H7 (cell line): ENCODE results near the gene ZNF536. TPM values are rescaled to one million over a fixed set of nuclear protein-coding genes. Genes with fewer than 3 reads are reported as not detected.

Source experiments
- DNase-seq: peaks from one replicate; pipeline ENCODE4 v3.0.0; 2012
- H3K27me3 ChIP-seq: 2 replicates; pipeline ENCODE4 v1.6.0; 2011; ENCODE audit warnings: mild to moderate bottlenecking, low read length; ENCODE audit not compliant: control insufficient read depth, insufficient read depth
- H3K36me3 ChIP-seq: replicated peaks from 2 replicates; pipeline ENCODE4 v1.5.1; 2011; ENCODE audit warnings: low read length; ENCODE audit not compliant: control insufficient read depth, insufficient read depth
- H3K4me3 ChIP-seq: 2 replicates; pipeline ENCODE4 v1.5.1; 2011; ENCODE audit warnings: low read depth, mild to moderate bottlenecking, control low read depth, low read length, moderate library complexity; ENCODE audit not compliant: insufficient read depth
- total RNA-seq: library from RNA; depleted of rRNA; stranded (reverse); fragments of >200 nt; shearing (Covaris generic); gene quantifications from 2 replicates; pipeline ENCODE4 v1.2.3, GENCODE V29; 2014

The ZNF536 gene
- total RNA-seq, 1 experiment from 2014 or later, result 0.35 TPM

DNA sequence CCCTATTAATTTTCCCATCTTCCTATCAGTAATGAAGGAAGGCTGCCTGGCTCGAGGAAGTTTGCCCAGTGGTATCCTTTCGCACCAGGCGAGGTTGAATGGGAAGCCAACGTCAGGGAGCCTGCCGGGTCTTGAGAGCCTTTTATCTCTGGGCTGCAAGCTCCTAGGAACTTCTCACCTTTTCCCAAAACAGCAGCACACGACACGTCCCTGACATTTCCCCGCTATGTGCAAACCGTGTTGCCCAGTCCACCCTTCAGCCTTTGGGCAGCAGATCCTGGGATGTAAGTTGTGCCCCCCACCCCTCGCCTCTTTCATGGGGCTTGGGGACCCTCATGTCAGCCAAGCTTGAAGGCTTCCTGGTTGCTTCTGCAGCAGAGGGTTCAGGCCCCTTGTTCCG is 179.1 kb downstream of the ZNF536 start:
- no peak overlapping the region for H3K4me3 ChIP-seq
- peak; percentile 46 for DNase-seq
- no peaks in the 10 kb centered on the region for H3K27me3 ChIP-seq
- no peaks in the 10 kb centered on the region for H3K36me3 ChIP-seq

DNA sequence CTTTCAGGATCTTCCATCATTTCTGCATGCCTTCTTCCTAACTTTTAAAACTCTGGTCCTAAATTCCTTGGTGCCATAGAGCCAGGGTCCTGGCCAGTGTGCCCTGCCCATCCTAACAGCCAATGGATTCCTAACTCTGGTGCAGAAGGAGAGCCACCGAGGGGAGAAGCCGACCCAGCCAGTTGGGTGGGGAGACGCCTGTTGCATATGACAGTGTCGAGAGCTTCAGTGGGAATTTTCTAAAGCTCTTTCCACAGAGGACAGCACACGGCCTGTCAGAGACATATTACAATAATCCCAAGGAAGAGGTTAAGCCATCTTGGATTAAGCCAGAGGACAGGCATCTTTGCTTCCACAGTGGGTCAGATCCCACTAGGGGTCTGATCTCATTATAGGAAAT is 180.4 kb downstream of the ZNF536 start:
- Histone ChIP-seq H3K27me3 (no peaks in the 10 kb centered on the region), H3K4me3 (no peak overlapping the region), H3K36me3 (no peaks in the 10 kb centered on the region)
- no peak for DNase-seq

DNA sequence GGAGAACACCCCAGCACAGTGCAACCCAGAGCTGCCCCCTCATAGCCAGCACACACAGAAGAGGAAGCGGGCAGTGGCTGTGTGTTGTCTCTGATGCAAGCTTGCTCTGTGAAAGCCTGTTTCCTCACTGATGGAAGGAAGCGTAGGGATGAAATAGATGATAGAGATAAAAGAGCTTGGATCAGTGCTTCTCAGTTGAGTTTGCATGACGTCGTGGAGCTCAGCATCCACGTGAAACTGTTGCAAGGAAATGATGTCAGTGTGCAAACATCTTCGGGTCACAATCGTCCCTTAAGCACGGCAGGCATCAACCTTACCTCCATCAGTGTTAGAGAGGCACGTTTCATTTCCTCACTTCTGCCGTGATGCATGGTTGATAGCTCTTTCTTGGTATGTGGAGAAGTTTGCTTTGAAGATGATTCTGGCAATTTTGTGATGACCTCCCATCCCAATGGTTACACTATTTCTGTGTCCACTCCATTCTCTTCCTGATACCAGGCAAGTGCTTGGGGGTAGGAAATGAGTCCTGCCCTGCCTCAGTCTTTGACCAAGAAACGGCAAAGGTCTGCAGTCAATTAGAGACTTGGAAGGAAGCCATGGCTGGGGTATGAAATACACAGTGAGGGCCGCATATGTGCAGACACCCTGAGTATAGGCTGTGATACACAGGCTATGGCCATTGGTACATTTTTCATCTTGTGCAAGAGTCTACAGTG is 183.0 kb downstream of the ZNF536 start:
- Histone ChIP-seq H3K27me3 (no peaks in the 10 kb centered on the region), H3K36me3 (no peaks in the 10 kb centered on the region), H3K4me3 (no peak overlapping the region)
- no peak for DNase-seq

DNA sequence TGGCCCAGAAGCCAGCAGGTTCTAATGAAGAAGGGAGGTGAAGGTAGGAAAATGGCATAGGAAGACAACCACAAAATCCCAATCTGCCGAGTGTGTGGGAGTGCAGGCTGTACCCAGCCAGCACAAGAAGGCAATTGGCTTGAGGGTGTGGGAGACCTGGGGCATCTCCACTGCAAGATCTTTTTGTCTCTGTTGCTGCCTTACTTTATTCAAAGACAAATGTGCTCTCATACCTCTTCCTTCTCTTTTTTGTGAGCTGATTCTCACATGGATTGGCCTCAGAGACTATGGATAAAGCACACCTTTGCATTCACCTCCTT is 183.6 kb downstream of the ZNF536 start:
- Histone ChIP-seq H3K27me3 (no peaks in the 10 kb centered on the region), H3K36me3 (no peaks in the 10 kb centered on the region), H3K4me3 (no peak overlapping the region)
- DNase-seq, result no peak

- Histone ChIP-seq H3K4me3 (no peak overlapping the region), H3K36me3 (no peaks in the 10 kb centered on the region), H3K27me3 (no peaks in the 10 kb centered on the region)
- peak; percentile 61 for DNase-seq
Observed at GRCh38 chr19:30556230-30556711, 184.1 kb downstream of the ZNF536 start.

DNA sequence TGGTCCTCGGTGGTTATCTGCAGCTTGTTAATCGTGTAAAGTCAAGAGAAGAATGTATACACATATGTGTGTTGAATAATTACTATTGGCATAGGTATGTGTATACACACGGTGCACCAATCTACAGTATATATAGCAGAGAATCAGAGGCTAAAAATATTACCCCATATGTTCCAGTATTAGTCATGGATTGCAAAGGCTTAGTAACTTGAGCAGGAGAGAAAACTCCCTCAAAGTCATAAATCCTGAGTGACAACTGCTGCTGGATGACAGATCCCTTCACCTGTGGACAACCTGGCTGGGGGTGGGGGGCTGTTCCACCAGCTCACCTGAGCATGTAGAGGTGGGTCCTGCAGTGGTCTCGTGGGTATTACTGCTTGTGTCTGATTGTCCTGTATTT is 185.0 kb downstream of the ZNF536 start:
- H3K36me3 ChIP-seq, result no peaks in the 10 kb centered on the region
- no peak for DNase-seq
- no peak overlapping the region for H3K4me3 ChIP-seq
- H3K27me3 ChIP-seq, result no peaks in the 10 kb centered on the region

DNA sequence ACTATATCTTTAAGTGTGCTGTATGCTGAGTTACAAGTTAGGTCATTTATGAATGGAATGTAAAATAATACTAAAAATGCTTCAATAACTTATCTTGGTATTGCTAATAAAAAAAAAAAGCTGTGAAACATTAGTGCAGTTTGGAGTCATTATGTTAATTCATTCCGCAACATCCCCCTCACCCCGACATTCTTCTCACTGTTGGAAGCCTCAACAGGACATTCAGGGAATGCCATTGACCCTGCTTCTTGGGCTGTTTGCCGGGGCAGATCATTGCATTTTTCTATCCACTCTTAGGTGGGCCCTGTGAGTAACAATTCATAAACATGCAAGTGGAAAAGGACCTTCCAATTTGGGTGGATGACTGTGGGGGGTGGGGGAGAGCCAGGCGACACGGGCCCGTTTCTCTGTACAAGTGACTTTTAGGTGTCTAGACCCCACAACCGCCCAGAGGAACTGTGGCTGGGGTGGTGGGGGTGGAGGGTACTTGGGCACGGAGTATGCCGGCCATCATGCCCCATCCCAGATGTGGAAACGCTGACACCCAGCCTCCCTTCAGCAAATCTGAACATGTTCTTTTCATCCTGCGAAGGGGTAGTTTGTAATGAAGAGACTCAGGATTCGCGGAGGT is 185.9 kb downstream of the ZNF536 start:
- DNase-seq, result peak; percentile 51
- no peak overlapping the region for H3K4me3 ChIP-seq
- no peaks in the 10 kb centered on the region for H3K36me3 ChIP-seq
- no peaks in the 10 kb centered on the region for H3K27me3 ChIP-seq

- H3K27me3 ChIP-seq, result no peaks in the 10 kb centered on the region
Observed at GRCh38 chr19:30558793-30559192, 186.6 kb downstream of the ZNF536 start.

DNA sequence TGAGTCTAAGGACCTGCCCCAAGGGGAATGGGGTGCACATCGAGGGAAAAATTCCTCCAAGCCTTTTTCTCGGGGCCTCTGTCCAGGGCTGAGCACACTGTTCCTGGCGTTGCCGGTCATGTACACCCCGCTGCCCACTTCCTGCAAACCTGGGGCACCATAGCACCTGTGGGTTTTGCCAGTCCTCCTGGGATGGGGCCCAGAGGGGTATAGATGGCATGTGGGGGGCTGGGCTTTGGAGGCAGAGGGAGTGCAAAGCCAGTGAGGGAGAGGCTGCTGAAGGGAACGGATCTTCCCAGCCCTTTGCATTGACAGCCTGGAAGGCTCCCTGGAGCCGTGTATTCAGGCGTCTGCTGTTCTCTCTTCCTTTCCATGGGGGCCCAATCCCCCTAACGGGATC is 187.3 kb downstream of the ZNF536 start:
- H3K4me3 ChIP-seq, result no peak overlapping the region
- DNase-seq, result no peak
- H3K36me3 ChIP-seq, result no peaks in the 10 kb centered on the region
- H3K27me3 ChIP-seq, result no peaks in the 10 kb centered on the region

More at GRCh38 chr19:30558793-30559192, 186.6 kb downstream of the ZNF536 start:
- no peak for DNase-seq
- Histone ChIP-seq H3K36me3 (no peaks in the 10 kb centered on the region), H3K4me3 (no peak overlapping the region)

- Histone ChIP-seq H3K4me3 (no peak overlapping the region), H3K27me3 (no peaks in the 10 kb centered on the region), H3K36me3 (no peaks in the 10 kb centered on the region)
- DNase-seq, result no peak
Observed at GRCh38 chr19:30562981-30563380, 190.8 kb downstream of the ZNF536 start.

- Histone ChIP-seq H3K36me3 (no peaks in the 10 kb centered on the region), H3K4me3 (no peak overlapping the region), H3K27me3 (no peaks in the 10 kb centered on the region)
- no peak for DNase-seq
Observed at GRCh38 chr19:30563691-30564090, 191.5 kb downstream of the ZNF536 start.

DNA sequence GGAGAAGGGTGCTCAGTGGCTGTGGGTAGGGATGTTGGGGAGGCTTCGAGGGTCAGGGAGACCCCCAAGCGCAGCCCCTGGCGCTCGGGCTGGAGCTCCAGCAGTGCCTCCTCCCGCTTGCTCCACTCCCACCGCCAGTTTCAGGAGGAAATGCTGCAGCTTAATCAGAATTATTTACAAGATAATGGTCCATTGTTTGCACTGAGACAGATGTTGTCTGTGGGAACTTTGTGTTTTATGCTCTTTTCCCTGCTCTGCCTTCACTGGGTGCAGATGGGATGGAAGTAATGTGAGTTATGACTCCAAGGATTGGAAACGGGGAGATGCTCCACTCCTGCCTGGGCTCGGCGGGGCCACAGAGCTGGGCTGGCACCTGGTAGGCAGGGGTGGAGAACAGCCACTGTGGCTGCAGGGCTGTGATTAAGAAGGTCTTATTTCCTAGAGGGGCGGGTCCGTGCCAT is 192.4 kb downstream of the ZNF536 start:
- no peak overlapping the region for H3K4me3 ChIP-seq
- DNase-seq, result peak; percentile 66
- H3K27me3 ChIP-seq, result no peaks in the 10 kb centered on the region
- H3K36me3 ChIP-seq, result no peaks in the 10 kb centered on the region

GRCh38 chr19:30565636-30566035 is 193.5 kb downstream of the ZNF536 start:
- Histone ChIP-seq H3K4me3 (no peak overlapping the region), H3K36me3 (no peaks in the 10 kb centered on the region), H3K27me3 (no peaks in the 10 kb centered on the region)
- DNase-seq, result peak; percentile 60

DNA sequence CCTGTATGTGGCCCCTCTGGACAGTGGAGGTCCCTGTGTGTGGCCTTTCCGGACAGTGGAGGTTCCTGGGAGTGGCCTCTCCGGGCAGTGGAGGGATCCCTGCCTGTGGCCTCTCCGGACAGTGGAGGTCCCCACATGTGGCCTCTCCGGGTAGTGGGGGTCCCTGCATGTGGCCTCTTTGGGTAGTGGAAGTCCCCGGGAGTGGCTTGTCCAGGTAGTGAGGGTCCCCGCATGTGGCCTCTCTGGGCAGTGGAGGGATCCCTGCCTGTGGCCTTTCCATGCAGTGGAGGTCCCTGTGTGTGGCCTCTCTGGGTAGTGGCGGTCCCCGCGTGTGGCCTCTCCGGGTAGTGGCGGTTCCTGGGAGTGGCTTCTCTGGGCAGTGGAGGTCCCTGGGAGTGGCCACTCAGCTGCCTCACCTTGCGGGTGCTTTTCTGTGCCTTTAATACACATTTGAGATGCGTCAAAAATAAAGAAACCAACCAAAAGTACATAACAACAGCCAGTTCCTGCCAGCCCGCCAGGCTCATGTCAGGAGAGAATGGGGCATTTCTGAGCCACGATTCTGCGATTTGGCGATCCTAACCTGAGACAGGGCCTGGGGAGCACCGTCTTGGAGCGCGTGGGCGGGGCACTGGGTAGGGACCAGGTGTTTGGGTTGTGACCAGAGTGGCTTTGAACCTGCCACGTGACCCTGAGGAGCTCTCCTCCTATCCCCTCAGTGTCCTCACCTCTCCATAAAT is 194.7 kb downstream of the ZNF536 start:
- Histone ChIP-seq H3K36me3 (no peaks in the 10 kb centered on the region), H3K27me3 (no peaks in the 10 kb centered on the region), H3K4me3 (no peak overlapping the region)
- no peak for DNase-seq
